GM19239 (cell line): ENCODE data around the gene NACC1.

ENCODE experiments used
- DNase-seq: peaks from one replicate; pipeline ENCODE4 v3.0.0; 2011; ENCODE audit warnings: low spot score; ENCODE audit not compliant: insufficient read length
- FAIRE-seq: peaks from 2 replicates; lab custom pipeline; 2011; peaks lifted over from hg19 to GRCh38; lab: Jason Lieb, UNC

The NACC1 gene

GRCh38 chr19:13117176-13117771, 790 bp upstream of the NACC1 start:
- DNase-seq = no peak
- FAIRE-seq = no peak

- FAIRE-seq = peak; percentile 35
Measured at GRCh38 chr19:13118424-13119193, 545 bp downstream of the NACC1 start.

GRCh38 chr19:13119627-13120026, 1.6 kb downstream of the NACC1 start:
- no peak for DNase-seq
- no peak for FAIRE-seq

More at GRCh38 chr19:13118424-13119193, 545 bp downstream of the NACC1 start:
- DNase-seq = no peak

GRCh38 chr19:13120031-13120430, 2.0 kb downstream of the NACC1 start:
- no peak for FAIRE-seq
- no peak for DNase-seq

GRCh38 chr19:13120817-13121216, 2.8 kb downstream of the NACC1 start:
- no peak for FAIRE-seq

GRCh38 chr19:13121551-13122274, 3.6 kb downstream of the NACC1 start:
- DNase-seq = no peak
- FAIRE-seq = no peak

More at GRCh38 chr19:13120817-13121216, 2.8 kb downstream of the NACC1 start:
- DNase-seq = no peak

- no peak for DNase-seq
- no peak for FAIRE-seq
Measured at GRCh38 chr19:13122275-13122878, 4.3 kb downstream of the NACC1 start.

- DNase-seq (no peak), FAIRE-seq (no peak)
Measured at GRCh38 chr19:13122980-13123957, 5.2 kb downstream of the NACC1 start.

GRCh38 chr19:13127051-13127450, 9.0 kb downstream of the NACC1 start:
- DNase-seq (no peak), FAIRE-seq (no peak)

- FAIRE-seq = no peak
Measured at GRCh38 chr19:13127811-13128575, 9.9 kb downstream of the NACC1 start.

GRCh38 chr19:13128583-13128982, 10.5 kb downstream of the NACC1 start:
- FAIRE-seq (no peak), DNase-seq (no peak)

More at GRCh38 chr19:13127811-13128575, 9.9 kb downstream of the NACC1 start:
- DNase-seq = no peak

- DNase-seq = no peak
- FAIRE-seq = no peak
Measured at GRCh38 chr19:13129384-13129783, 11.3 kb downstream of the NACC1 start.

- no peak for DNase-seq
- peak; percentile 35 for FAIRE-seq
Measured at GRCh38 chr19:13130886-13131490, 12.9 kb downstream of the NACC1 start.

- FAIRE-seq = no peak
Measured at GRCh38 chr19:13132471-13133180, 14.6 kb downstream of the NACC1 start.

GRCh38 chr19:13133241-13133870, 15.3 kb downstream of the NACC1 start:
- no peak for FAIRE-seq
- DNase-seq = no peak

More at GRCh38 chr19:13132471-13133180, 14.6 kb downstream of the NACC1 start:
- no peak for DNase-seq

- DNase-seq (no peak), FAIRE-seq (no peak)
Measured at GRCh38 chr19:13134626-13135025, 16.6 kb downstream of the NACC1 start.
